ENCODE measurements around the gene GOSR1.
"Not testable (repeated sequence)": the region's sequence is repeated elsewhere in the genome, so short reads cannot be mapped to it uniquely, and the experiment has no call there.

DNA sequence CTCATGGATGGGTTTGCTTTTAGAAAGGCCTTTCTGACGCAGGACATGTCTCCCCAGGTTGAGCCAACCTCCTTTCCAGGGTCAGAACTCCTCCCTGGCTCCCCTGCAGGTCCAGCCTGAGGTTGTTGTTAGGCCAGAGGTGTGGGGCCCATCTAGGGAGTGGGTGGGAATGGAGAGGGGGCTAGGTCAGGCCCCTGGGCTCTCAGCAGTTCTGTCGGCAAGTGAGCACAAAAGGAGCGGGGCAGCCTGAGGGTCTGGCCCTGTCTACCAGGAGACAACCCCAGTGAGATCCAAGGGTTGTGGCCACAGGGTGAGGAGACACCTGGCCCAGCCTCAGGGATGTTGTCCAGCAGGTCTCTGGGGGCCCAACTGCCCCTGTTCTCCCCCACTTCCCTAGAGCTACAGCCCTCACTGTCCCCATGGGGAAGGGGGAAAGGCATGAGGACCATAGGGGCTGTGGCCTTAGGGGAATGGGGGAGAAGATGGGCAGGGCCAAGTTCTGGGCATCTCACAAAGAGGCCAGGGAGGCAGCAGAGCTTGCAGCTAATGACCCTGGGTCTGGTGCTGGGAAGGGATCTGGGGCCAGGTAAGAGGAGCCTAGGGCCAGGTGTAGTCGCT, 76.7 kb downstream of the GOSR1 start:
- TF ChIP-seq, protein P1, sequence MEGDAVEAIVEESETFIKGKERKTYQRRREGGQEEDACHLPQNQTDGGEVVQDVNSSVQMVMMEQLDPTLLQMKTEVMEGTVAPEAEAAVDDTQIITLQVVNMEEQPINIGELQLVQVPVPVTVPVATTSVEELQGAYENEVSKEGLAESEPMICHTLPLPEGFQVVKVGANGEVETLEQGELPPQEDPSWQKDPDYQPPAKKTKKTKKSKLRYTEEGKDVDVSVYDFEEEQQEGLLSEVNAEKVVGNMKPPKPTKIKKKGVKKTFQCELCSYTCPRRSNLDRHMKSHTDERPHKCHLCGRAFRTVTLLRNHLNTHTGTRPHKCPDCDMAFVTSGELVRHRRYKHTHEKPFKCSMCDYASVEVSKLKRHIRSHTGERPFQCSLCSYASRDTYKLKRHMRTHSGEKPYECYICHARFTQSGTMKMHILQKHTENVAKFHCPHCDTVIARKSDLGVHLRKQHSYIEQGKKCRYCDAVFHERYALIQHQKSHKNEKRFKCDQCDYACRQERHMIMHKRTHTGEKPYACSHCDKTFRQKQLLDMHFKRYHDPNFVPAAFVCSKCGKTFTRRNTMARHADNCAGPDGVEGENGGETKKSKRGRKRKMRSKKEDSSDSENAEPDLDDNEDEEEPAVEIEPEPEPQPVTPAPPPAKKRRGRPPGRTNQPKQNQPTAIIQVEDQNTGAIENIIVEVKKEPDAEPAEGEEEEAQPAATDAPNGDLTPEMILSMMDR (IDR thresholded peaks at IDR 0.05), result not testable (repeated sequence)
- not testable (repeated sequence) for TF ChIP-seq EZH2 (IDR thresholded peaks at IDR 0.05; ENCODE audit: borderline replicate concordance, insufficient read depth, low read depth, low read length, poor library complexity, severe bottlenecking)
